H1 (cell line): ENCODE results near the gene FOXN3. TPM values are rescaled to one million over a fixed set of nuclear protein-coding genes. Genes with fewer than 3 reads are reported as not detected.

ENCODE experiments used
- CTCF ChIA-PET: fragments of 300-600 bp; sonication (Branson Sonifier 250); formaldehyde crosslinking; loops from one replicate; lab custom pipeline; 2021; ENCODE audit not compliant: partially characterized antibody; lab: Charles Lee
- POLR2A ChIA-PET: fragments of 300-600 bp; sonication (Branson Sonifier 250); formaldehyde crosslinking; loops from one replicate; lab custom pipeline; 2021; ENCODE audit warnings: inconsistent platforms; ENCODE audit not compliant: partially characterized antibody; lab: Charles Lee
- DNase-seq, 2 experiments: peaks; one replicate each; pipeline versions ENCODE4 v3.0.0 to v3.0.0-alpha.2; 2010 to 2022; ENCODE audit warnings: low spot score in 2 of 2, low read depth in 1 of 2, mixed read lengths in 1 of 2
- FAIRE-seq: peaks from 2 replicates; lab custom pipeline; 2011; peaks lifted over from hg19 to GRCh38; lab: Jason Lieb, UNC
- H2AFZ ChIP-seq: 2 replicates; pipeline ENCODE4 v1.8.1; 2012; ENCODE audit warnings: low read length, inconsistent platforms
- H2AK5ac ChIP-seq: 2 replicates; pipeline ENCODE4 v1.6.1; 2013; ENCODE audit warnings: low read depth, low read length
- H2BK120ac ChIP-seq: replicated peaks from 2 replicates; pipeline ENCODE3; 2013; ENCODE audit warnings: low read depth, low read length, inconsistent platforms
- H2BK12ac ChIP-seq: 2 replicates; pipeline ENCODE4 v1.6.1; 2013; ENCODE audit warnings: low read depth, low read length
- H2BK15ac ChIP-seq: 2 replicates; pipeline ENCODE4 v1.6.1; 2013; ENCODE audit warnings: low read length
- H2BK20ac ChIP-seq: 2 replicates; pipeline ENCODE4 v1.6.1; 2013; ENCODE audit warnings: low read length
- H2BK5ac ChIP-seq: 2 replicates; pipeline ENCODE4 v1.6.1; 2013; ENCODE audit warnings: low read depth, low read length
- H3K14ac ChIP-seq: 2 replicates; pipeline ENCODE4 v1.6.1; 2013; ENCODE audit warnings: inconsistent platforms; ENCODE audit not compliant: insufficient read length
- H3K18ac ChIP-seq: 2 replicates; pipeline ENCODE4 v1.6.1; 2013; ENCODE audit warnings: low read length; ENCODE audit errors: extremely low read depth
- H3K23ac ChIP-seq: 2 replicates; pipeline ENCODE4 v1.6.1; 2013; ENCODE audit warnings: inconsistent platforms; ENCODE audit not compliant: insufficient read length
- H3K23me2 ChIP-seq: 2 replicates; pipeline ENCODE4 v1.6.1; 2013; ENCODE audit warnings: low read depth, low read length
- H3K27ac ChIP-seq: 2 replicates; pipeline ENCODE4 v1.6.1; 2011; ENCODE audit warnings: low read depth, low read length, inconsistent platforms
- H3K27me3 ChIP-seq, 4 experiments: replicated peaks in 1 of 4; 1 replicate in 1 of 4; 2 replicates in 3 of 4; pipeline versions ENCODE4 v1.6.1 to v1.8.1; 2011 to 2013; ENCODE audit warnings: low read length in 3 of 4, mild to moderate bottlenecking in 3 of 4, inconsistent platforms in 2 of 4, mixed read lengths in 2 of 4, moderate library complexity in 1 of 4; ENCODE audit not compliant: control insufficient read depth in 3 of 4, insufficient read depth in 3 of 4; ENCODE audit errors: extremely low read depth in 1 of 4
- H3K36me3 ChIP-seq, 4 experiments: 2 replicates each; pipeline versions ENCODE4 v1.6.1 to v1.8.1; 2011 to 2013; ENCODE audit warnings: mild to moderate bottlenecking in 4 of 4, low read length in 3 of 4, moderate library complexity in 2 of 4, control low read depth in 1 of 4, inconsistent platforms in 1 of 4; ENCODE audit not compliant: insufficient read depth in 4 of 4, control insufficient read depth in 2 of 4
- H3K4ac ChIP-seq: replicated peaks from 2 replicates; pipeline ENCODE3; 2013; ENCODE audit warnings: low read length, low read depth, mixed read lengths, inconsistent platforms; ENCODE audit not compliant: insufficient read length
- H3K4me1 ChIP-seq, 4 experiments: replicated peaks in 1 of 4; 1 replicate in 1 of 4; 2 replicates in 3 of 4; pipeline versions ENCODE4 v1.6.1 to v1.8.1; 2011 to 2013; ENCODE audit warnings: low read length in 3 of 4, inconsistent platforms in 2 of 4, mixed read lengths in 1 of 4; ENCODE audit not compliant: insufficient read depth in 4 of 4, control insufficient read depth in 3 of 4
- H3K4me2 ChIP-seq, 2 experiments: 2 replicates each; pipeline versions ENCODE4 v1.6.1 to v1.8.1; 2011 to 2013; ENCODE audit warnings: low read depth in 2 of 2, low read length in 2 of 2, control low read depth in 1 of 2, inconsistent platforms in 1 of 2, mild to moderate bottlenecking in 1 of 2; ENCODE audit not compliant: insufficient read depth in 1 of 2
- H3K4me3 ChIP-seq, 4 experiments: fragments of 200-600, 300-600 bp in 1 of 4; sonication (generic), shearing (Covaris generic), sonication (Bioruptor Twin) in 1 of 4; 2 replicates each; pipeline versions ENCODE4 v1.5.1 to v1.8.1; 2011 to 2016; ENCODE audit warnings: low read length in 4 of 4, low read depth in 3 of 4, control low read depth in 2 of 4, inconsistent platforms in 2 of 4, mild to moderate bottlenecking in 2 of 4, mixed read lengths in 1 of 4, moderate library complexity in 1 of 4; ENCODE audit not compliant: insufficient read depth in 2 of 4; ENCODE audit errors: extremely low read depth in 1 of 4
- H3K56ac ChIP-seq: replicated peaks from 2 replicates; pipeline ENCODE3; 2013; ENCODE audit warnings: low read depth, mild to moderate bottlenecking, mixed read lengths, low read length, inconsistent platforms; ENCODE audit not compliant: insufficient read length
- H3K79me1 ChIP-seq: 2 replicates; pipeline ENCODE4 v1.6.1; 2013; ENCODE audit warnings: low read depth, low read length, control low read depth
- H3K79me2 ChIP-seq, 2 experiments: 2 replicates each; pipeline versions ENCODE4 v1.6.1 to v1.8.1; 2012 to 2013; ENCODE audit warnings: low read length in 2 of 2, mild to moderate bottlenecking in 2 of 2, inconsistent platforms in 1 of 2; ENCODE audit not compliant: insufficient read depth in 2 of 2, control insufficient read depth in 1 of 2
- H3K9ac ChIP-seq, 4 experiments: replicated peaks in 1 of 4; 1 replicate in 1 of 4; 2 replicates in 3 of 4; pipeline versions ENCODE4 v1.6.1 to v1.8.1; 2011 to 2013; ENCODE audit warnings: low read depth in 3 of 4, low read length in 3 of 4, control low read depth in 2 of 4, mild to moderate bottlenecking in 2 of 4, moderate library complexity in 2 of 4, inconsistent platforms in 1 of 4; ENCODE audit errors: extremely low read depth in 1 of 4
- H3K9me3 ChIP-seq, 2 experiments: 2 replicates each; pipeline versions ENCODE4 v1.6.1 to v1.8.1; 2012 to 2013; ENCODE audit warnings: mild to moderate bottlenecking in 2 of 2, moderate library complexity in 2 of 2, control low read depth in 1 of 2, inconsistent platforms in 1 of 2, low read depth in 1 of 2, low read length in 1 of 2, mixed read lengths in 1 of 2; ENCODE audit not compliant: insufficient read depth in 2 of 2
- H4K20me1 ChIP-seq, 2 experiments: replicated peaks in 1 of 2; 2 replicates each; pipeline versions ENCODE3 to v1.8.1; 2011 to 2013; ENCODE audit warnings: inconsistent platforms in 2 of 2, low read length in 2 of 2, mild to moderate bottlenecking in 1 of 2; ENCODE audit not compliant: insufficient read depth in 2 of 2, control insufficient read depth in 1 of 2
- H4K5ac ChIP-seq: 2 replicates; pipeline ENCODE4 v1.6.1; 2013; ENCODE audit warnings: low read length, low read depth, mixed read lengths, inconsistent platforms; ENCODE audit not compliant: insufficient read length
- H4K8ac ChIP-seq: 2 replicates; pipeline ENCODE4 v1.8.0; 2013; ENCODE audit warnings: mild to moderate bottlenecking, moderate library complexity, low read length, inconsistent platforms; ENCODE audit not compliant: insufficient read depth; ENCODE audit errors: extremely low read depth
- H4K91ac ChIP-seq: replicated peaks from 2 replicates; pipeline ENCODE3; 2013; ENCODE audit warnings: low read length, mixed read lengths, inconsistent platforms; ENCODE audit not compliant: insufficient read length
- ATF3 ChIP-seq: IDR thresholded peaks from 2 replicates; pipeline ENCODE4 v1.6.1; 2011; ENCODE audit warnings: low read depth, mild to moderate bottlenecking, low read length; ENCODE audit not compliant: insufficient read depth
- BRCA1 ChIP-seq: IDR thresholded peaks from 2 replicates; pipeline ENCODE4 v1.6.1; 2012; ENCODE audit warnings: low read depth, low read length, improper control_type of control experiment
- CBX8 ChIP-seq: fragments of 300-800, 300-1000 bp; sonication (generic); IDR thresholded peaks from 2 replicates; pipeline ENCODE4 v1.7.1; 2016; ENCODE audit warnings: low read depth, low read length, borderline replicate concordance
- CREB1 ChIP-seq: IDR thresholded peaks from 2 replicates; pipeline ENCODE4 v1.6.1; 2012; ENCODE audit warnings: inconsistent platforms
- FOSL1 ChIP-seq: IDR thresholded peaks from 2 replicates; pipeline ENCODE4 v1.6.1; 2011; ENCODE audit warnings: mild to moderate bottlenecking, low read depth, low read length, moderate library complexity; ENCODE audit not compliant: insufficient read depth
- HDAC6 ChIP-seq: IDR thresholded peaks from one replicate; pipeline ENCODE4 v1.7.1; 2012; ENCODE audit warnings: low read depth, mild to moderate bottlenecking, inconsistent platforms, low read length, moderate library complexity
- KDM4A ChIP-seq: IDR thresholded peaks from one replicate; pipeline ENCODE4 v1.7.1; 2012; ENCODE audit warnings: low read depth, mild to moderate bottlenecking, moderate library complexity, low read length, inconsistent platforms; ENCODE audit not compliant: severe bottlenecking
- KDM5A ChIP-seq: fragments of 200-600 bp; IDR thresholded peaks from 2 replicates; pipeline ENCODE4 v1.7.1; 2012; ENCODE audit warnings: mild to moderate bottlenecking, low read length, inconsistent platforms, mixed read lengths
- POU5F1 ChIP-seq: IDR thresholded peaks from 2 replicates; pipeline ENCODE4 v1.6.1; 2011; ENCODE audit warnings: low read depth, mild to moderate bottlenecking, low read length, moderate library complexity
- SP1 ChIP-seq: IDR thresholded peaks from 2 replicates; pipeline ENCODE4 v1.6.1; 2011; ENCODE audit warnings: low read depth, low read length
- SRF ChIP-seq: IDR thresholded peaks from 2 replicates; pipeline ENCODE4 v1.6.1; 2011; ENCODE audit warnings: mild to moderate bottlenecking, low read depth, low read length, moderate library complexity
- USF2 ChIP-seq: IDR thresholded peaks from 2 replicates; pipeline ENCODE4 v1.6.1; 2011; ENCODE audit warnings: low read length, improper control_type of control experiment
- YY1 ChIP-seq: IDR thresholded peaks from 2 replicates; pipeline ENCODE4 v1.6.1; 2011; ENCODE audit warnings: low read depth, mild to moderate bottlenecking, low read length
- WGBS, 2 experiments: shearing (Covaris generic) in 1 of 2; methylation state at CpG; one replicate each; pipeline versions ENCODE4 v1.1.6 to v1.1.7; 2013 to 2015; ENCODE audit warnings: low lambda C conversion rate in 2 of 2, mixed read lengths in 2 of 2, inconsistent platforms in 1 of 2, low coverage in 1 of 2, missing lambda C conversion rate in 1 of 2; ENCODE audit not compliant: insufficient replicate concordance in 2 of 2, insufficient coverage in 1 of 2, insufficient read length in 1 of 2; ENCODE audit errors: extremely low coverage in 1 of 2, missing lambda C conversion rate in 1 of 2; 5-methylcytosine and 5-hydroxymethylcytosine counted together
- polyA plus RNA-seq, 7 experiments: library from polyadenylated mRNA; depleted of rRNA in 3 of 7; stranded (reverse) in 5 of 7; unstranded in 2 of 7; fragments of >200 nt in 5 of 7; fragments of 200-250 nt in 2 of 7; gene quantifications; 1 replicate in 5 of 7; 2 replicates in 1 of 7; 4 replicates in 1 of 7; pipeline versions ENCODE4 v1.2.1 to v1.2.3, GENCODE V29; 2011 to 2013; ENCODE audit warnings: missing spikeins in 2 of 7, mixed read lengths in 2 of 7
- total RNA-seq: library from RNA; stranded (reverse); fragmentation: NEBNext Ultra II Directional; extraction: Animal tissue kit (Norgen Biotek cat#: 25700); gene quantifications from 2 replicates; pipeline ENCODE4 v1.2.1, GENCODE V29; 2021

FOXN3 gene
- total and polyA plus RNA-seq, 2 of the 8 experiments (the other 6 are each of a cell fraction or from before 2014, with no cell fraction given): 52.6 to 178 TPM

GRCh38 chr14:89444044-89444443 is 27.0 kb upstream of the FOXN3 start:
- H2AK5ac ChIP-seq: no peak overlapping the region
- H3K18ac ChIP-seq: no peak overlapping the region
- no peak overlapping the region for H2AFZ ChIP-seq
- no peak overlapping the region for H3K4me3 ChIP-seq
- no peak overlapping the region; a peak in 1 of 4 replicates for H3K4me2 ChIP-seq
- H3K4me1 ChIP-seq: peaks cover 10 to 30% (median 22%) of the 10 kb centered on the region in 4 experiments
- ChIA-PET POLR2A (interaction anchor here (1.8 kb wide), 1 partner anchor 13 kb away, joined by 4 read pairs; no protein-coding TSS in a partner anchor), CTCF (interaction anchor here (0.6 to 1.4 kb wide), 6 partner anchors 9 to 260 kb away, joined by 3 to 5 read pairs (median 3); no protein-coding TSS in a partner anchor)
- DNase-seq (no peak), FAIRE-seq (no peak)
- H3K79me2 ChIP-seq: peaks cover 0 to 14% of the 10 kb centered on the region in 2 experiments; a peak in 2 of 4 replicates
- no peak overlapping the region for H4K91ac ChIP-seq
- H3K14ac ChIP-seq: no peak overlapping the region
- H2BK5ac ChIP-seq: no peak overlapping the region
- WGBS, 2 experiments: 89% methylated on average over 3 of the region's 3 CpGs; no CpG with 5 or more reads in 1 of the 2 experiments
- no peak overlapping the region for H2BK12ac ChIP-seq
- no peak overlapping the region for H3K56ac ChIP-seq
- no peak overlapping the region for H3K23ac ChIP-seq
- no peaks in the 10 kb centered on the region for H4K20me1 ChIP-seq
- no peak overlapping the region for H2BK15ac ChIP-seq
- H3K9ac ChIP-seq: no peak overlapping the region
- H3K27ac ChIP-seq: no peak overlapping the region
- H3K36me3 ChIP-seq: no peaks in the 10 kb centered on the region
- no peaks in the 10 kb centered on the region for H3K9me3 ChIP-seq
- H4K5ac ChIP-seq: no peak overlapping the region
- H2BK20ac ChIP-seq: no peak overlapping the region
- no peaks in the 10 kb centered on the region for H3K23me2 ChIP-seq
- H2BK120ac ChIP-seq: no peak overlapping the region
- no peak overlapping the region for H3K4ac ChIP-seq
- peaks cover 3% of the 10 kb centered on the region; the same call in 1 of the 2 replicates for H3K79me1 ChIP-seq
- no peak overlapping the region for H4K8ac ChIP-seq
- no peaks in the 10 kb centered on the region for H3K27me3 ChIP-seq
- TF ChIP-seq KDM4A (no peak), ATF3 (no peak), SRF (no peak), CBX8 (no peak), BRCA1 (no peak), POU5F1 (no peak), USF2 (no peak), FOSL1 (no peak), CREB1 (no peak), HDAC6 (no peak), YY1 (no peak), SP1 (no peak), KDM5A (no peak)
